GM12864 (cell line): ENCODE results near the gene WLS.

Experiments
- DNase-seq: peaks from one replicate; pipeline ENCODE4 v3.0.0-alpha.2; 2011; ENCODE audit warnings: low read depth
- H3K4me3 ChIP-seq: 2 replicates; pipeline ENCODE4 v1.5.1; 2011; ENCODE audit warnings: mild to moderate bottlenecking, low read depth, low read length, control low read depth
- CTCF ChIP-seq: IDR thresholded peaks from 2 replicates; pipeline ENCODE4 v1.5.1; 2011; ENCODE audit warnings: low read depth, mild to moderate bottlenecking, moderate library complexity, low read length, control low read depth, inconsistent platforms; ENCODE audit errors: missing control alignments

Gene WLS

GRCh38 chr1:68160021-68160420 lies 72.3 kb downstream of the WLS start:
- TF ChIP-seq CTCF = no peak
- no peak for DNase-seq
- H3K4me3 ChIP-seq = no peak overlapping the region

- TF ChIP-seq CTCF = no peak
- no peak for DNase-seq
Observed at GRCh38 chr1:68158837-68159236, 73.5 kb downstream of the WLS start.

GRCh38 chr1:68157416-68157815 lies 74.9 kb downstream of the WLS start:
- no peak for TF ChIP-seq CTCF
- H3K4me3 ChIP-seq = no peak overlapping the region
- DNase-seq = no peak

More at GRCh38 chr1:68158837-68159236, 73.5 kb downstream of the WLS start:
- no peak overlapping the region for H3K4me3 ChIP-seq

GRCh38 chr1:68151690-68152089 lies 80.6 kb downstream of the WLS start:
- H3K4me3 ChIP-seq = no peak overlapping the region
- no peak for TF ChIP-seq CTCF
- no peak for DNase-seq

GRCh38 chr1:68149907-68150306 lies 82.4 kb downstream of the WLS start:
- no peak for TF ChIP-seq CTCF
- H3K4me3 ChIP-seq = no peak overlapping the region
- no peak for DNase-seq

- H3K4me3 ChIP-seq = no peak overlapping the region
- no peak for TF ChIP-seq CTCF
- DNase-seq = no peak
Observed at GRCh38 chr1:68149110-68149798, 83.1 kb downstream of the WLS start.

GRCh38 chr1:68148631-68149030 lies 83.7 kb downstream of the WLS start:
- no peak for DNase-seq
- H3K4me3 ChIP-seq = no peak overlapping the region
- no peak for TF ChIP-seq CTCF
